HG03442 (cell line): ENCODE data around the gene IFNE.

Experiments
- ATAC-seq: cut with Tn5 transposase; IDR thresholded peaks from one replicate; pipeline ENCODE4 v1.9.1; 2021; ENCODE audit warnings: mild to moderate bottlenecking, moderate library complexity; ENCODE audit not compliant: unreplicated experiment

The IFNE gene, protein sequence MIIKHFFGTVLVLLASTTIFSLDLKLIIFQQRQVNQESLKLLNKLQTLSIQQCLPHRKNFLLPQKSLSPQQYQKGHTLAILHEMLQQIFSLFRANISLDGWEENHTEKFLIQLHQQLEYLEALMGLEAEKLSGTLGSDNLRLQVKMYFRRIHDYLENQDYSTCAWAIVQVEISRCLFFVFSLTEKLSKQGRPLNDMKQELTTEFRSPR

DNA sequence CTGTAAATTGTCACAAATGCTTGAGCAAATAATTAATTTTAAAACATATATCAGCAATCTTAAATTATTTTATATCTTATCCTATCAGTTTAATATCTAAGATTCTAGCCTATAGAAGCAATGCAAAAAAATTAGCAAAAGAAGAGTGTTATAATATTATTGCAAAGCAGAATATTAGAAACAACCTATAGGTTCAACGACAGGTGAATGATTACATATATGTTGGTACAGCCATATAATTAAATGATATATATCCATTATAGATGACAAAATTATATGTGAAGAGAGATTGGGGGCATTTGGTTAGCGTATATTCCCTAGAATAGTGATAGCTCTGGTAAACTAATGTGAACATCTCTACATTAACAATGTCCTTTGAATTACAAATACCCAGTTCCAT lies at the start of gene IFNE:
TSS of gene IFNE (minus strand) at position 101 of the 400 bp plus-strand sequence. CDS start 619 bp downstream, outside the sequence.
- ATAC-seq, result no peak

DNA sequence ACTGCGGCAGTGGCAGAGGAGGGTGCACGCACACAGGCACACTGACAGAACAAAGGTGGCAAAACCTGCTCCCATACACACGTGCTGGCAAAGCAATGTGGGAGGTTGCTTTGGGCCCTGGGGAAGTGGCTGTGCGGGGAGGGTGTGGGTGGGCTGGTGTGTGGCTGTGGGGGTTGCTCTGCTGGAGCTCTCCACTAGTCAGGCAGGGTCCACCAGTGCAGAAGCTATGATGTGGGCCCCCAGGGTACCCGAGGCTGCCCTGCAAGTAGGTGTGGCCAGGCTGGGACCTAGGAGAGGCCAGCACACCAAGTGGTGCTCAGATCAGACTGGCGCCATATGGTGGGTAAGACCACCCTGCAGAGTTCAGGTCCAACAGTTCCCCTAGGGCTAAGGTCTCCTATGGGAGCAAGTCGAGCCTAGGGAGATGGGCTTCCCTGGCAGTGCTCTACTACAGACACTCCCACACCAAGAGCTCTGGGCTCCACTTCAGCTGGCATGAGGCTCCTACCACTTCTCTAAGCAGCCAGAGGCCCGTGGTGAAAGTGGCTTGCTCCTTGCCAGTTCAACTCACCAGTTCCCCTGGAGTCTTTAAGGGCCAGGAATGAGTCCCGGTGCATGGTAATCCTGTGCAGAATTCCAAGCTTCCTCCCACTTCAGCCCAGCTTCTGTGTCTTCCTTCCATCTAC lies 46.2 kb upstream of the IFNE start:
- no peak for ATAC-seq

DNA sequence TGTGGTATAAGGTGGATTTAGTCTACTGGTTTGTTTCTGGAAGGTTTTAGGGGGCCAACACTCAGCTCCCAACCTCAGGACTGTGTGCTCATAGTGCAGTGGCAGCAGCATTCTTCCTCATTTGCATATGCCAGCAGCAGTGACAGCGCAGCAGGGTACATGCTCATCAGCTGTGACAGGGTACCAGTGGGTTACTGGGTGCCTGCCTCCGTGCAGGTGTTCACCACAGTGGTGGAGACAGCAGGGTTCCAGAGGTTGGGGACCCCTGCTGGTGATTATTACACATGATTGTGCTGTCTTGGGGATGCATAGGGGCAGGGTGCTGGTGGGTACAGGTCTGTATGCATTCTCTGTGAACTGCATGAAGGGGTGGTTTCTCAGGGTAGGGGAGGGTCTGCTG lies 45.5 kb upstream of the IFNE start:
- ATAC-seq, result no peak

DNA sequence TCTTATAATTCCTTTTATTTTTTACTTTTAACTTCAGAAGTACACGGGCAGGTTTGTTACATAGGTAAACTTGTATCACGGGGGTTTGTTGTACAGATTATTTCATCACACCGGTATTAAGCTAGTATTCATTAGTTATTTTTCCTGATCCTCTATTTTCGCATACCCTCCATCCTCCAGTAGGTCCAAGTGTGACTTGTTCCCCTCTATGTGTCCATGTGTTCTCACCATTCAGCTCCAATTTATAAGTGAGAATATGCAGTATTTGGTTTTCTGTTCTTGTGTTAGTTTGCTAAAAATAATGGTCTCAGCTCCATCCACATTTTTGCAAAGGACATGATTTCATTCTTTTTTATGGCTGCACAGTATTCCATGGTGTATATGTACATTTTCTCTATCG lies 43.1 kb upstream of the IFNE start:
- no peak for ATAC-seq

DNA sequence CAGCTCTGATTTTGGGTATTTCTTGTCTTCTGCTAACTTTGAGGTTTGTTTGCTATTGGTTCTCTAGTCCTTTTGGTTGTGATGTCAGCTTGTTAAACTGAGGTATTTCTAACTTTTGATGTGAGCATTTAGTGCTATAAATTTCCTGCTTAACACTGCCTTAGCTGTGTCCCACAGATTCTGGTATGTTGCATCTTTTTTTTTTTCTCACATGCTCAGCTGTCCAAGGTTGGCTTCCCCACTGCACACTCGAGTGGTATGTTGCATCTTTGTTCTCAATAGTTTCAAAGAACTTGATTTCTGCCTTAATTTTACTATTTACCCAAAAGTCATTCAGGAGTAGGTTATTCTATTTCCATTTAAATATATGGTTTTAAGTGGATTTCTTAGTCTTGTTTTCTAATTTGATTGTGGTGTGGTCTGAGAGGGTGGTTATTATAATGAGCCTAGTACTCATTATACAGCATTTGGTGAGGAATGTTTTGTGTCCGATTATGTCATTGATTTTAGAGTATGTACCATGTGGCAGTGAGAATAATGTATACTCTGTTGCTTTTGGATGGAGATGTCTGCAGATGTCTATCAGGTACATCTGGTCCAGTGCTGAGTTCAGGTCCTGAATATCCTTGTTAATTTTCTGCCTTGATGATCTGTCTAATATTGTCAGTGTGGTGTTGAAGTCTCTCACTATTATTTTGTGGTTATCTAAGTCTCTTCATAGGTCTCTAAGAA lies 42.2 kb upstream of the IFNE start:
- ATAC-seq, result no peak

DNA sequence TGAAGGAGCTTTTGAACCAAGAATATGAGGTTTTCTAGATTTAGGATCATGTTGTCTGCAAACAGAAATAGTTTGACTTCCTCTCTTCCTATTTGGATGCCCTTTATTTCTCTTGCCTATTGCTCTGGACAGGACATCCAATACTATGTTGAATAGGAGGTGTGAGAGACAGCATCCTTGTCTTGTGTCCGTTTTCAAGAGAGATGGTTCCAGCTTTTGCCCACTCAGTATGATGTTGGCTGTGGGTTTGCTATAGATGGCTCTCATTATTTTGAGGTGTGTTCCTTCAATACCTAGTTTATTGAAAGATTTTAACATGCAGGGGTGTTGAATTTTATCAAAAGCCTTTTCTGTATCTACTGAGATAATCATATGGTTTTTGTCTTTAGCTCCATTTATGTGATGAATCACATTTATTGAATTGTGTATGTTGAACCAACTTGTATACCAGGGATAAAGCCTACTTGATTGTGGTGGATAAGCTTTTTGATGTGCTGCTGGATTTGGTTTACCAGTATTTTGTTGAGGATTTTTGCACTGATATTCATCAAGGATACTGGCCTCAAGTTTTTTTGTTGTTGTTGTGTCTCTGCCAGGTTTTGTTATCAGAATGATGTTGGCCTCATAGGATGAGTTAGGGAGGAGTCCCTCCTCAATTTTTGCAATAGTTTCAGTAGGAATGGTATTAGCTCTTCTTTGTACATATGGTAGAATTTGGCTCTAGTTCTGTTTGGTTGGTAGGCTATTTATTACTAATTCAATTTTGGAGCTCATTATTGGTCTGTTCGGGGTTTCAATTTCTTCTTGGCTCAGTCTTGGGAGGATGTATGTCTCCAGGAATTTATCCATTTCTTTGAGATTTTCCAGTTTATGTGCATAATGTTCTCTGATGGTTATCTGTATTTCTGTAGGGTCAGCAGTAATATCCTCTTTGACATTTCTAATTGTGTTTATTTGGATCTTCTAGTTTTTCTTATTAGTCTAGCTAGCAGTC lies 41.2 kb upstream of the IFNE start:
- no peak for ATAC-seq

DNA sequence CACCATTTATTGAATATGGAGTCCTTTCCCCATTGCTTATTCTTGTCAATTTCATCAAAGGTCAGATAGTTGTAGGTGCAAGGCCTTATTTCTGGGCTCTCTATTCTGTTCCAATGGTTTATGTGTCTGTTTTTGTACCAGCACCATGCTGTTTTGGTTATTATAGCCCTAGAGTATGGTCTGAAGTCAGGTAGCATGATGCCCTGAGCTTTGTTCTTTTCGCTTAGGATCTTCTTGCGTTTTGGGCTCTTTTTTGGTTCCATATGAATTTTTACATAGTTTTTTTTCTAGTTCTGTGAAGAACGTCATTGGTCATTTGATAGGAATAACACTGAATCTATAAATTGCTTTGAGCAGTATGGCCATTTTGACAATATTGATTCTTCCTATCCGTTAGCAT lies 40.2 kb upstream of the IFNE start:
- ATAC-seq, result no peak

DNA sequence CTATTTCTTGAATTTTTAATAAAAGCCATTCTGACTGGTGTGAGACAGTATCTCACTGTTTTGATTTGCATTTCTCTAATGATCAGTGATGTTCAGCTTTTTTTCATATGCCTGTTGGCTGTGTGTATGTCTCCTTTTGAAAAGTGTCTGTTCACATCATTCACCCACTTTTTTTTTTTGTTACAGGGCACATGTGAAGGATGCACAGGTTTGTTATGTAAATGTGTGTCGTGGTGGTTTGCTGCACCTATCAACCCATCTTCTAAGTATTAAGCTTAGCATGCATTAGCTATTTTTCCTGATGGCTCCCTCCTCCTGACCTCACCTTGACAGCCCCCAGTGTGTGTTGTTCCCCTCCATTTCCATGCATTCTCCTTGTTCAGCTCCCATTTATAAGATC lies 39.3 kb upstream of the IFNE start:
- ATAC-seq, result no peak

DNA sequence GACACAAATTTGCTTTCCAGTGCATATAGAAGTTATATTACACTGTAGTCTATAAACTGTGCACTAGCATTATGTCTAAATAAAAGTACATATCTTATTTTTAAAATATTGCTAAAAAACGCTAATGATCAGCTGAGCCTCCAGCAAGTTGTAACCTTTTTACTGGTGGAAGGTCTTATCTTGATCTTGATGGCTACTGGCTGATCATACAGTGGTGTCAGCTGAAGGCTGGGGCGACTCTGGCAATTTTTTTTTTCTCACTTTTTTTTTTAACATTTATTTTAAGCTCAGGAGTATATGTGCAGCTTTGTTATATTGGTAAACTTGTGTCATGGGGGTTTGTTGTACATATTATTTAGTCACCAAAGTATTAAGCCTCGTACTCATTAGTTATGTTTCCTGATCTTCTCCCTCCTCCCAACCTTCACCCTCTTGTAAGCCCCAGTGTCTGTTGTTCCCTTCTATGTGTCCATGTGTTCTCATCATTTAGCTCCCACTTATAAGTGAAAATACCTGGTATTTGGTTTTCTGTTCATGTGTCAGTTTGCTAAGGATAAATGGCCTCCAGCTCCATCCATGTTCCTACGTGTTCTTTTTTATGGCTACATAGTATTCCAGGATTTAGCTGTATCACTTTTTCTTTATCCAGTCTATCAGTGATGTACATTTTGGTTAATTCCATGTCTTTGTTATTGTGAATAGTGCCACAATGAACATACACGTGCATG lies 38.6 kb upstream of the IFNE start:
- no peak for ATAC-seq

DNA sequence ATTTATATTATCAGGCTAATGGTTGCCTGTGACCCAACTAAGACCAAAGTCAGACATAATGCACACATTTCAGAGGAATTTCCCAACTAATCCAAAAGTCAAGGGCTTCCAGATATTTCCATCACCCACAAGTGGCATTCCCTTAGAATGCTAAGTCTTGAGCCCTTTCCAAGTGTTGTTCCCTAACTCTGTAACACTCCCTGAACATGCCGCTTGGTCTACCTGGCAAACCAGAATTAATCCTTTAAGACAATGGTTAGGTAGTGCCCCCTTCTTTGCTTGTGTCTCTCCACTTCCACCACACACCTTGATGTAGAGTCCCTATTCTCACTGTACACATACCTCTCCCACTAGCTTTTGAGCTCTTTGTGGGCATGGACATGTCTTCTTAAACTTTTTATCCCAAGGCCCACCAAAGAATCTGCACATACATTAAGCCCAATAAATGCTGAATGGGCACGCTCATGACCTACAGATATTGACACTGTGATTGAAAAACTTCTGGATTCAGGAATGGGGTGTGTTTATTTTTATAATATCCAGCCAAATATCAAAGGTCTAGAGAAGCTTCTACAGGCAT lies 37.8 kb upstream of the IFNE start:
- ATAC-seq, result no peak

DNA sequence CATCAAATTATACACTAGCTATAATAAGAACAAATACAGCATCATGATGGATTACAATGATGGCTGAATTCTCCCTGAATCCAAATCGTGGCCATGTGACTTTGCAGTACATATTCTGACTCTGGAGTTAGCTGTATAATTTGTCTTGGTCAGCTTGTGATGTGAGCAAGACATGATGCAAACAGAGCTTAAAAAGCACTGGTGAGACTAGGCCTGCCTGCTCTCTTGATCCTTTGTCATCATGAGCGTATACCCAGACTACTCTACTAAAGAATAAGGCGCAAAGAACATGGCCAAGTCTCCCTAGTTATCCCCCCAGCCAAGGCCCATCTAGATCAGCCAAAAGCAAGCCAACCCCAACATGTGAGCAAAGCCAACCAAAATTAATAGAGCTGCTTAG lies 34.7 kb upstream of the IFNE start:
- ATAC-seq, result no peak

DNA sequence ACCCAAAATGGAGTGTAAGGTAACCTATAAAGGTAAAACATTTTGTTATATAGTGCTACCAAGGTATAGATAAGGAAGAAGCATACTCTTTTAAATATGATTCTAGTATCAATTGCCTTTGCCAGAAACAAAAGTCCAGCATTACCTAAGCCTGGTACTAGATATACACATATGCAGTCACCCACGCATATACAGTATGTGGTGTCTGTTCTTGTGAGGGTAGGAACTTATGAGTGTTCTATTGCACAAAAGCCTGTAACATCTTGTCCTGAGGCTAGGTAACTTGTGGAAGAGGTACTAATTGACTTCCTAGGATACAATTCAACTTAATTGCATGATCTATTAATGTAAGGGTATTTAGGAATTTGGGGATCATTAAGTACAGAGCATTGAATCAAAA lies 31.3 kb upstream of the IFNE start:
- no peak for ATAC-seq

DNA sequence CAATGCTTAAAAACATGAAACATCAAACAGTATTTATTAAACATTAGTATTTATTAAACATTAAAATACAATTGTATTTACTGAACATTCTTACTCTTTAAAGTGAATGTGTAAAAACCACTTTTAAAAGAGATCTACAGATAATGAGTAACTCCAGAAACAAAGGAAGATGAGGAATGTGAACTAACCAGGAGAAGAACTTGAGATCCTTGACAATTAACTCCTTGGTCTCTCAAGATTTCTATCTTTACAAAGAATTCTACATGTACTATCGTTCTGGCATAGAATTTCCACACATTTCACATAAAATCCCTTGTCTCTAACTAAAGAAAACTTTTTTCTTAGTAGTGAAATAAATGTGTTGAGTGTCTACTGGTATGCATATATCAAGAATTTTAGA lies 28.7 kb upstream of the IFNE start:
- ATAC-seq, result no peak

DNA sequence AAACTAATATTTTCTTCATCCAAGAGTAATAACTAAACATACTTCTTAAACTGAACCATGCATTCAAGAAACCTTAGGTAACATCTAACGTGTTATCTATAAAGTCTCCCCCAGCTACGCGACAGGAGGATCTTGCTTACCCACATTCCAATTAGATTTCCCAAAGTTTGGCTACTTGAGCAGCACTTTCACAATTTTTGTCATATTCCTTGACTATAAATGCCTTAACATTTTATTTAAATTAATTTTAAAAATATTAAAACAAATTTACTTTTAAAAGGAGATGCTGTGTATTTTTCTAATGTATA lies 25.3 kb upstream of the IFNE start:
- no peak for ATAC-seq

DNA sequence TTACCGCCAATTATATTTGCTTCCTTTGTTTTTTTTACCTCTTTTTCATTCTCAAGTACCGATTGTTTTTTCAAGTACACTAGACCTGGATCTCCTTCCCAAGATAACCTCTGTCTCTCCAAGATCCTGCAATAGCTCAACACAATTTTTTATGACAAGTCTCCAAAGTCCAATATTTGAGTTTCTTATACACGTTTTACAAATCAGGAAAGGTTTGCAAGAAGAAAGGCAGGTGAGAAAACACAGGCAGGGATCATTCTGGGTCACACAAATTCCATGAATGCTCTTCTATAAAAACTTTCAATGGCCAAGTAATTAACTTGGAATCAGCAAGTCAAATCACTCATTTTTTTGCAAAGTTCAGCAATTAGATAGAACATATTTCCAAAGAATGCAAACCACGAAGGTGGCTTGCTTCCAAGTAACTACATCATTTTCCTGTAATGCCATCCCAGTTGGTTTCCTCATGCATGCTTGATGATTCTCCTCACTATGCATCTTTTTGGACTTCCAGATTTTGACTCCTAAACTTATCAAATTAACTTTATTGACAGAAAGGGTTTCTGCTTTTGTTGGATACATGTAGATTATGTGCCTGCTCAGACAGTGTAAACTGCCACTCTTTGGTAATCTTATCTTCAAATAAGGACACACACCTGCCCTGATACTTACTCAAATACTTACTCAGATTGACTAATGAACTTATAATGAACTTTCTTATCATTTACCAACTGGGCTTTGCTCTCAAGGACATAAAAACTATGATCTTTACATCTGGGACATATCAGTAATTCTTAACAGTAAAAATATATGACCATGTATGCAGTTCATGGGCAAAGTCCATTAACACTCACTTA lies 24.7 kb upstream of the IFNE start:
- ATAC-seq, result no peak

DNA sequence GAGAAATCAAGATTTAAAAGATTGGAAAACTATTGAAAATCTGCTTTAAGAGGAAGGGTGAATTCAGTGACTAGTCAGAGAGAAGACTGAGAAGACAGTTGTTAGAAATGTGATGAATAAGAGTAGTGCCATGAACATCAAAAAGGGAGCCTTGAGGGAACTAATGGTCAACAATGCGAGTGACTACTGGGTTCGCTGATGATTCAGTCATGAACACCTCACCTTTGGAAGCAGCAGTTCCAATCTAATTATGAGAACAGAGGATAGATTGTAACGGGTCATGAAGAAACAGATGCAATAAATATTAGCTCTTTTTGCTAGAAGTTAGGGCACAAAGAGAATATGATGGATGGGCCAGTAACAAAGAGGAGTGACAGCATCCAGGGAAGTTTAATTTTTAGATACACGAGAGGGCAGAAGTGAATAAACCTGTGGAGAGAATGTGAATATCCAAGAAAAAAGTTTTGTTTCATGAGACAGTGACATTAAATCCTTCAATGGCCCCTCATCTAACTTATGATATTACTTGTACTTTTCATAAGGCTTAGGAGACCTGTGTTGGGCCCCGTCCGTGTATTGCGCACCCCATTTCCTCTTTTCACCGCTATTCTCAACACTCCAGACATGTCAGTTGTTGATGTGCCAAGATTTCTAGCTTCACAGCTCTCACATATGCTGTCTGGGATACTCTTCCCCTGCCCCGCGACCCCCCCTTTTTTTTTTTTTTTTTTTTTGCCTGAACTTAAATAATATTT lies 23.5 kb upstream of the IFNE start:
- no peak for ATAC-seq

DNA sequence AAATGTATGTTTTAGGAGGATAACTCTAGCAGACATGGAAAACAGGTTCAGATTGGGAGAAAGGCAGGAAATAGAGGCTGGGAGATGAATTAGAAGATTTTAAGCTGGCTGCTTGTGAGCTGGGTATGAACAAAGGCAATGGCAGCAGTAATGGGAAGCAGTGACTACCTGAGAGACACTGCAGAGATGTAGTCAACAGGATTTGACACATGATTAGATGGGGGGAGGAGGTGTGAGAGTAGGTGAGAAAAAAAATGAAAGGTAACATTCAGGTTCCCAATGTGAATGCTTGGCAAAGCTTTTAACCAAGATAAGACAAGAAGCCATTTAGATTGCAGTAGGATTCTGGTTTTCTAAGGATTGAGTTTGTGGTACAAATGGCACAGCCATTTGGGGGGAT lies 22.8 kb upstream of the IFNE start:
- ATAC-seq, result no peak

DNA sequence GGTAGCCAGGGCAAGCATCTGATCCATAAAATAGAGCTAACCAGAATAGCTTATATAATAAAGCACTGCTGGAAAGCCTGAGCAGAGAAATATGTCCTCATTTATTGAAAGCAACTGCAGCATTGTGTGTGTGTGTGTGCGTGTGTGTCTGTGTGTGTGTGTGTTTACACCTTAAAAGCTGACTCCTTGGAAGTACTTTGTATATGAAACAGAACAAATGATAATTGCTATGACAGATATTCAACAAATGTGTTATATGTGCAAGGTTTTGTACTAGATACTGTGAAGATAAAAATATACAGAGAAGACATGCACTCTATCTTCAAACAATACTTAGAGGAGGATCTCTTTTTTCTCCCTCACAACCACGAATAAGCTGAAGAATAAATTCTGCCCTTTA lies 22.0 kb upstream of the IFNE start:
- ATAC-seq, result no peak

DNA sequence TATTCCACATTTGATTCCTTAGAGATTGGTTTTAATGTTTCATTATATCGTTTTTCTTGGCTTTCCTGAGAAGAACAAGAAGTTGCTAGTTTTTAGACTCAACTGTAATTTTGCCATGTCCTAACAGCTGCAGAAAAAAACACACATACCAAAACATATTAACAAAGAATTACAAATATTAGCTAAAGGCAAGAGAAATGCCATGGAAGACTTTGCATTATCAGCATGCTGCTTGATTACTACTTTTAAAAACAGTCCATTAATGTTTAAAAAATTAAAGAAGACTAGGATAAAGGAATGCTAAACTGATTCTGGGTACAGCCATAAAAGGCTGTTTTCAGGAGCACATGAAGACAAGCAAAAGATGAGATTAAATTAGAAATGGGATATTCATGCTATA lies 20.5 kb upstream of the IFNE start:
- ATAC-seq, result no peak
